Type B pancreatic cell (in vitro differentiated cells): ENCODE results near the gene GP5. TPM values are rescaled to one million over a fixed set of nuclear protein-coding genes. Genes with fewer than 3 reads are reported as not detected.

Source experiments
- DNase-seq: peaks from one replicate; pipeline ENCODE4 v3.0.0; 2021; ENCODE audit warnings: mixed read lengths; ENCODE audit not compliant: unreplicated experiment; ENCODE audit errors: extremely low spot score
- H3K27ac Mint-ChIP-seq: 2 replicates; pipeline ENCODE4 v1.8.0; 2021; ENCODE audit warnings: mild to moderate bottlenecking, mixed read lengths
- H3K27me3 Mint-ChIP-seq: 2 replicates; pipeline ENCODE4 v1.8.0; 2021; ENCODE audit warnings: mixed read lengths
- H3K36me3 Mint-ChIP-seq: 2 replicates; pipeline ENCODE4 v1.8.0; 2021; ENCODE audit warnings: mixed read lengths
- H3K4me1 Mint-ChIP-seq: one replicate; pipeline ENCODE4 v1.8.0; 2021; ENCODE audit warnings: mixed read lengths; ENCODE audit not compliant: unreplicated experiment
- H3K4me3 Mint-ChIP-seq: 2 replicates; pipeline ENCODE4 v1.8.0; 2021; ENCODE audit warnings: mild to moderate bottlenecking, mixed read lengths
- H3K9me3 Mint-ChIP-seq: 2 replicates; pipeline ENCODE4 v1.8.0; 2021; ENCODE audit warnings: mixed read lengths
- total RNA-seq: library from RNA; stranded (reverse); gene quantifications from 2 replicates; pipeline ENCODE4 v1.2.1, GENCODE V29; 2021; ENCODE audit warnings: low replicate concordance
- TF ChIP-seq, protein P1 (sequence below): fragments of 200-600 bp; sonication (generic); conservative IDR thresholded peaks from 2 replicates; pipeline ENCODE4 v1.5.0; 2021; ENCODE audit warnings: antibody characterized with exemption, mild to moderate bottlenecking

The GP5 gene
- total RNA-seq, 1 donor from 2014 or later: 0.10 TPM

DNA sequence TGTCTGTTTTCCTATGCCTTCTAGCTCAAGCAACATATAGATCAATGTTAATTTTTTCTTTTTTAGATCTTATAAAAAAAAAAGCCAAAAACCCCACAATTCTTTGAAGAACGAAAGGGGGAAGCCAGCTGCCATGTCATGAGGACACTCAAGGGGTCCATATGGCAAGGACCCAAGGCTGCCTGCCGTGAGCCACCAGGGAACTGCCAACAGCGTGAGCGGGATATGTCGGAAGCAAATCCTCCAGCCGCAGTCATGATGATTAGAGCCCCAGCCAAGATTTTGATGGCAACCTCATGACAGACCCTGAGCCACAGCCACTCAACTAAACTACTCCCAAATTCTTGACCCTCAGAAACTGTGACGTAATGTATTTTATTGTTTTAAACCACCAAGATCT, 6.5 kb downstream of the GP5 start:
- Mint-ChIP-seq H3K4me1 (peaks cover 13% of the 10 kb centered on the region), H3K27me3 (peaks cover 7% of the 10 kb centered on the region), H3K9me3 (peaks cover 18% of the 10 kb centered on the region), H3K4me3 (no peak overlapping the region), H3K36me3 (no peaks in the 10 kb centered on the region), H3K27ac (no peak overlapping the region)
- no peak for DNase-seq
- TF ChIP-seq, protein P1, sequence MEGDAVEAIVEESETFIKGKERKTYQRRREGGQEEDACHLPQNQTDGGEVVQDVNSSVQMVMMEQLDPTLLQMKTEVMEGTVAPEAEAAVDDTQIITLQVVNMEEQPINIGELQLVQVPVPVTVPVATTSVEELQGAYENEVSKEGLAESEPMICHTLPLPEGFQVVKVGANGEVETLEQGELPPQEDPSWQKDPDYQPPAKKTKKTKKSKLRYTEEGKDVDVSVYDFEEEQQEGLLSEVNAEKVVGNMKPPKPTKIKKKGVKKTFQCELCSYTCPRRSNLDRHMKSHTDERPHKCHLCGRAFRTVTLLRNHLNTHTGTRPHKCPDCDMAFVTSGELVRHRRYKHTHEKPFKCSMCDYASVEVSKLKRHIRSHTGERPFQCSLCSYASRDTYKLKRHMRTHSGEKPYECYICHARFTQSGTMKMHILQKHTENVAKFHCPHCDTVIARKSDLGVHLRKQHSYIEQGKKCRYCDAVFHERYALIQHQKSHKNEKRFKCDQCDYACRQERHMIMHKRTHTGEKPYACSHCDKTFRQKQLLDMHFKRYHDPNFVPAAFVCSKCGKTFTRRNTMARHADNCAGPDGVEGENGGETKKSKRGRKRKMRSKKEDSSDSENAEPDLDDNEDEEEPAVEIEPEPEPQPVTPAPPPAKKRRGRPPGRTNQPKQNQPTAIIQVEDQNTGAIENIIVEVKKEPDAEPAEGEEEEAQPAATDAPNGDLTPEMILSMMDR: no peak

DNA sequence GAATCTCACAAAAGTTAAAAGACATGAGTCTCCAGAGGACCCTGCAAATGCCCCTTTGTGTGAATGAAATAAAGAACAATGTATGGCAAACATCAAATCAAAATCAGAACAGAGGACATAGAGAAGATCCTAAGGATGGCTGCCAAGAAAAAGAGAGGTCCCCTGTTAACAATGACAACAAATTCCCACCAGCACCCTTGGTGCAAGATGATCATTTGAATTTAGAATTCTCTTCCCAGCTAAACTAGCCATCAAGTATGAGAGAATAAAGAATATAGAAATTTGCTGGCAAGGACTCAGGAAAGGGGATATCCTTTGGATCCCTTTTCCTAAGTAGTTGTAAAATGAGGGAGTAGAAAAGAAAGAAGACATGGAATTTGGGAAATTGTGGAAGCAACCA, 8.2 kb downstream of the GP5 start:
- Mint-ChIP-seq H3K4me1 (peaks cover 17% of the 10 kb centered on the region), H3K4me3 (no peak overlapping the region), H3K36me3 (no peaks in the 10 kb centered on the region), H3K27ac (no peak overlapping the region), H3K27me3 (peaks cover 11% of the 10 kb centered on the region), H3K9me3 (peaks cover 18% of the 10 kb centered on the region)
- no peak for DNase-seq
- TF ChIP-seq, protein P1: no peak

DNA sequence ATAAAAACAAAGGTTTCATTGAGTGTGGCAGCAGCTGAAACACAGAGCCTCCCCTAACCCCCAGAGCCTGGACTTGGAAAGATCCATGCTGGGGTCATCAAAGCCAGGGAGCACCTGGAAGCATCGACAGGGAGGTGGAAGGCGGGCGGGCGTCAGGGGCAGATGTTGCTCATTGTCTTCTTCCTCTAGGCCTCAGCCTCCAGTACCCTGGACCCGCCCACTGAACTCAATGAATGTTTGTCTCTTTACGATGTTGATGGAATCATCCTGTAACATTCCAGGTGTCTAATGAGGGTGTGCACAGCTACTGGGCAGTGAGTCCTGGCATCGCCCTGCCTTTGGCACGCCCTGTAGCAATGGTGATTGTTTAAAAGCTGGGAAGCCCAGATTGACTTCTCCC, 9.8 kb downstream of the GP5 start:
- H3K36me3 Mint-ChIP-seq: no peaks in the 10 kb centered on the region
- peaks cover 11% of the 10 kb centered on the region for H3K27me3 Mint-ChIP-seq
- DNase-seq: no peak
- TF ChIP-seq, protein P1: no peak
- peaks cover 10% of the 10 kb centered on the region for H3K4me1 Mint-ChIP-seq
- H3K4me3 Mint-ChIP-seq: no peak overlapping the region
- no peak overlapping the region for H3K27ac Mint-ChIP-seq
- peaks cover 18% of the 10 kb centered on the region for H3K9me3 Mint-ChIP-seq

DNA sequence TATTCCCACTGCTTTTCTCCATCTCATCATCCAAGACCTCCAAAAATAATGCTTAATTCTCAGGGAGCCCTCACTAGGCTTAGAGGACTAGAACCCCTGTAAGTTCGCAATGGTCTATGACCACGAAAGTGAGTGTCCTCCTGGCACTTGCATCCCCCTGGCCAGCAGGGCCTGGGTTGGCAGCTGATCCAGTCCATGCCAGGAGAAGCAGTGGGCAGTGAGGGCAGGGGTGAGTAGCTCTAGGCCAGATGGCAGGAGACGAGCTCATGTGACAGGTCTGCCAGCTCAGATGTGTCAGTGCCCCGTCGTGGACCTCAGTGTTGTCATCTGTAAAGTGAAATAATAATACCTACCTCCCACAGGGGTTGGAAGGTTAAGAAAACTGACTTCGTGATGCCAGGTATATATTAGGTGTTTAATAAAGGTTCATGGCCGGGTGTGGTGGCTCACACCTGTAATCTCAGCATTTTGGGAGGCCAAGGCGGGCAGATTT, 11.1 kb downstream of the GP5 start:
- Mint-ChIP-seq H3K27me3 (peaks cover 11% of the 10 kb centered on the region), H3K4me3 (no peak overlapping the region), H3K27ac (no peak overlapping the region), H3K4me1 (peaks cover 10% of the 10 kb centered on the region), H3K9me3 (peaks cover 18% of the 10 kb centered on the region), H3K36me3 (no peaks in the 10 kb centered on the region)
- TF ChIP-seq, protein P1: no peak
- DNase-seq: no peak

DNA sequence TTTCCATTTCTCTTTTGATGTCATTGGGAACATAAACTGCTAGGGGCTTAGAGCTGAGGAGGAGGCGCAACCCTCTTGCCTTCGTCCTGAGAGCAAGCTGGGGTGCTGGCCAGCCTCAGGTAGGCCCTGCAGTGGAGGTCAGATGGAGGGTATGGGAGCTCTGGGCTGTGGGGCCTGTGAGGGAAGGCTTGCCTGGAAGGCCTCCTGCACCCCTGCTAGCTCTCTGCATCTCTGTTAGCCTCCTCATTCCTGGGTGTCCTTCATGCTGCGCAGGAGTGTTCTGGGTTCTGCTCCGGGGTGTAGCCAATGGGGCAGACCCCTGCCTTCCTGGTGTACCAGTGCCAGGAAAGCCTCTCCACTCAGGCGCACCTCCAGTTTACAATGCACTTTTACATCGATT, 11.8 kb downstream of the GP5 start:
- peaks cover 15% of the 10 kb centered on the region for H3K4me1 Mint-ChIP-seq
- TF ChIP-seq, protein P1: no peak
- peak; percentile 58 for DNase-seq
- peaks cover 11% of the 10 kb centered on the region for H3K27me3 Mint-ChIP-seq
- H3K36me3 Mint-ChIP-seq: no peaks in the 10 kb centered on the region
- no peak overlapping the region for H3K4me3 Mint-ChIP-seq
- H3K27ac Mint-ChIP-seq: no peak overlapping the region
- H3K9me3 Mint-ChIP-seq: peaks cover 18% of the 10 kb centered on the region

DNA sequence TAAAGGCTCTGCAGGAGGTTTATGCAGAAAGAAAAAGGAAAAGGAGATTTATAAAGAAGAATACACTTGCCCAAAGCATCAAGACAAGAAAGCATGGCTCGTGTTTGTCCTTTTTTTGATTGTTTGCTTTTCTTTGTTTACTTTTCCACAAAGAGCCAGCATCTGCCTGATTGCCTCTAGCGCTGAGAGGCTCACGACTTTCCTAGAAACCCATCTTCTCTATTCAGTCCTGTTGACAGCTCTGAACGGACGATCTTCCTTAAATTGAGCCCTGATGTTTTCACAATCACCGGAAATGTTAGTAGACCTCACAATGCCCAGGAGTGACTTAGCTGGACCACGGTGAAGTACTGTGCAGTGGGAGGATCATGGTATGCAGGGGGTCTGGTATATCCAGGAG, 12.4 kb downstream of the GP5 start:
- peak; percentile 6 for DNase-seq
- Mint-ChIP-seq H3K27ac (no peak overlapping the region), H3K27me3 (peaks cover 11% of the 10 kb centered on the region), H3K4me3 (no peak overlapping the region), H3K9me3 (peaks cover 18% of the 10 kb centered on the region), H3K4me1 (peaks cover 15% of the 10 kb centered on the region), H3K36me3 (no peaks in the 10 kb centered on the region)
- TF ChIP-seq, protein P1: no peak
